Measurements from ENCODE around the gene SLC26A5.

GRCh38 chr7:103432712-103433111 is 13.3 kb downstream of the SLC26A5 start:
- no peak for TF ChIP-seq CTCF (IDR thresholded peaks at IDR 0.05)
- no peak for TF ChIP-seq REST (IDR thresholded peaks at IDR 0.05; ENCODE audit: insufficient read depth in 1 of 2, low read depth in 2 of 2, low read length in 1 of 2)
- TF ChIP-seq POLR2AphosphoS5 (IDR thresholded peaks at IDR 0.05; ENCODE audit: low read depth, low read length): no peak
- TF ChIP-seq SIN3A (IDR thresholded peaks at IDR 0.05; ENCODE audit: borderline replicate concordance, insufficient read depth, low read depth, low read length): no peak
- no peak for TF ChIP-seq TCF7L2 (IDR thresholded peaks at IDR 0.05; ENCODE audit: low read depth, low read length)
